Endodermal cell (in vitro differentiated cells): Measurements from ENCODE around the gene GOLPH3. TPM values are rescaled to one million over a fixed set of nuclear protein-coding genes. Genes with fewer than 3 reads are reported as not detected.

ENCODE experiments used
- DNase-seq: peaks from one replicate; pipeline ENCODE4 v3.0.0-alpha.2; 2017
- H3K27ac ChIP-seq: 2 replicates; pipeline ENCODE4 v1.5.1; 2013; ENCODE audit warnings: mild to moderate bottlenecking, low read depth, low read length, moderate library complexity
- H3K27me3 ChIP-seq: 2 replicates; pipeline ENCODE4 v1.6.1; 2013; ENCODE audit warnings: mild to moderate bottlenecking, low read length, moderate library complexity; ENCODE audit not compliant: insufficient read depth, control insufficient read depth, poor library complexity, severe bottlenecking
- H3K36me3 ChIP-seq: 2 replicates; pipeline ENCODE4 v1.7.0; 2013; ENCODE audit warnings: mild to moderate bottlenecking, low read length, moderate library complexity; ENCODE audit not compliant: control insufficient read depth, insufficient read depth
- H3K4me1 ChIP-seq: one replicate; pipeline ENCODE4 v1.7.0; 2013; ENCODE audit warnings: low read length; ENCODE audit not compliant: control insufficient read depth, insufficient read depth
- H3K4me3 ChIP-seq: 2 replicates; pipeline ENCODE4 v1.5.1; 2013; ENCODE audit warnings: mild to moderate bottlenecking, low read length, moderate library complexity
- H3K9ac ChIP-seq: 2 replicates; pipeline ENCODE4 v1.6.1; 2013; ENCODE audit warnings: mild to moderate bottlenecking, low read length, moderate library complexity; ENCODE audit not compliant: poor library complexity, severe bottlenecking; ENCODE audit errors: extremely low read depth
- H3K9me3 ChIP-seq: 2 replicates; pipeline ENCODE4 v1.6.1; 2013; ENCODE audit warnings: mild to moderate bottlenecking, low read length, moderate library complexity; ENCODE audit not compliant: control insufficient read depth
- H3K27ac Mint-ChIP-seq: 2 replicates; pipeline ENCODE4 v1.8.0; 2020; ENCODE audit warnings: mixed read lengths
- H3K27me3 Mint-ChIP-seq: 2 replicates; pipeline ENCODE4 v1.8.0; 2021; ENCODE audit warnings: mild to moderate bottlenecking, mixed read lengths; ENCODE audit not compliant: insufficient read depth
- H3K36me3 Mint-ChIP-seq: 2 replicates; pipeline ENCODE4 v1.8.0; 2020; ENCODE audit warnings: low read depth, mixed read lengths
- H3K4me1 Mint-ChIP-seq: 2 replicates; pipeline ENCODE4 v1.8.0; 2020; ENCODE audit warnings: mixed read lengths
- H3K4me3 Mint-ChIP-seq: 2 replicates; pipeline ENCODE4 v1.8.0; 2020; ENCODE audit warnings: mild to moderate bottlenecking, moderate library complexity, mixed read lengths
- H3K9me3 Mint-ChIP-seq: 2 replicates; pipeline ENCODE4 v1.8.0; 2020; ENCODE audit warnings: mild to moderate bottlenecking, mixed read lengths
- WGBS, 2 experiments: methylation state at CpG; one replicate each; pipeline versions ENCODE4 v1.1.5 to v1.1.7; 2013; ENCODE audit warnings: missing lambda C conversion rate in 2 of 2, mixed read lengths in 1 of 2; ENCODE audit not compliant: insufficient coverage in 1 of 2, insufficient read length in 1 of 2; 5-methylcytosine and 5-hydroxymethylcytosine counted together
- total RNA-seq, 2 donors: library from RNA; stranded (reverse); fragmentation: NEBNext Ultra II Directional in 1 of 2; extraction: Animal tissue kit (Norgen Biotek cat#: 25700) in 1 of 2; gene quantifications; 2 replicates in 1 of 2; 3 replicates in 1 of 2; pipeline ENCODE4 v1.2.1, GENCODE V29; 2021
- TF ChIP-seq, protein P1 (sequence below): fragments of 200-600 bp; sonication (generic); conservative IDR thresholded peaks from 2 replicates; pipeline ENCODE4 v1.5.0; 2021; ENCODE audit warnings: antibody characterized with exemption, mild to moderate bottlenecking

Gene GOLPH3
- total RNA-seq, 2 donors from 2014 or later, result 89.4 to 90.7 TPM

GRCh38 chr5:32187675-32188074, 13.6 kb upstream of the GOLPH3 start:
- Mint-ChIP-seq H3K27me3 (no peaks in the 10 kb centered on the region), H3K9me3 (peaks cover 17% of the 10 kb centered on the region), H3K4me1 (no peaks in the 10 kb centered on the region), H3K36me3 (no peaks in the 10 kb centered on the region), H3K27ac (no peak overlapping the region), H3K4me3 (no peak overlapping the region)
- no peak overlapping the region for H3K27ac ChIP-seq
- H3K9ac ChIP-seq, result no peak overlapping the region
- TF ChIP-seq, protein P1, sequence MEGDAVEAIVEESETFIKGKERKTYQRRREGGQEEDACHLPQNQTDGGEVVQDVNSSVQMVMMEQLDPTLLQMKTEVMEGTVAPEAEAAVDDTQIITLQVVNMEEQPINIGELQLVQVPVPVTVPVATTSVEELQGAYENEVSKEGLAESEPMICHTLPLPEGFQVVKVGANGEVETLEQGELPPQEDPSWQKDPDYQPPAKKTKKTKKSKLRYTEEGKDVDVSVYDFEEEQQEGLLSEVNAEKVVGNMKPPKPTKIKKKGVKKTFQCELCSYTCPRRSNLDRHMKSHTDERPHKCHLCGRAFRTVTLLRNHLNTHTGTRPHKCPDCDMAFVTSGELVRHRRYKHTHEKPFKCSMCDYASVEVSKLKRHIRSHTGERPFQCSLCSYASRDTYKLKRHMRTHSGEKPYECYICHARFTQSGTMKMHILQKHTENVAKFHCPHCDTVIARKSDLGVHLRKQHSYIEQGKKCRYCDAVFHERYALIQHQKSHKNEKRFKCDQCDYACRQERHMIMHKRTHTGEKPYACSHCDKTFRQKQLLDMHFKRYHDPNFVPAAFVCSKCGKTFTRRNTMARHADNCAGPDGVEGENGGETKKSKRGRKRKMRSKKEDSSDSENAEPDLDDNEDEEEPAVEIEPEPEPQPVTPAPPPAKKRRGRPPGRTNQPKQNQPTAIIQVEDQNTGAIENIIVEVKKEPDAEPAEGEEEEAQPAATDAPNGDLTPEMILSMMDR, result no peak
- no peaks in the 10 kb centered on the region for H3K36me3 ChIP-seq
- H3K9me3 ChIP-seq, result peaks cover 9% of the 10 kb centered on the region
- no peaks in the 10 kb centered on the region for H3K27me3 ChIP-seq
- no peak for DNase-seq
- no peaks in the 10 kb centered on the region for H3K4me1 ChIP-seq
- H3K4me3 ChIP-seq, result no peak overlapping the region

- H3K9me3 Mint-ChIP-seq, result peaks cover 12% of the 10 kb centered on the region
- Histone ChIP-seq H3K9ac (no peak overlapping the region), H3K4me3 (no peak overlapping the region), H3K27me3 (no peaks in the 10 kb centered on the region), H3K9me3 (peaks cover 4% of the 10 kb centered on the region), H3K4me1 (no peaks in the 10 kb centered on the region), H3K27ac (no peak overlapping the region), H3K36me3 (no peaks in the 10 kb centered on the region)
- H3K27ac Mint-ChIP-seq, result no peak overlapping the region
- H3K4me1 Mint-ChIP-seq, result no peaks in the 10 kb centered on the region
- no peak overlapping the region for H3K4me3 Mint-ChIP-seq
- TF ChIP-seq, protein P1, result no peak
- peaks cover 3% of the 10 kb centered on the region for H3K27me3 Mint-ChIP-seq
- no peaks in the 10 kb centered on the region for H3K36me3 Mint-ChIP-seq
- 79 to 85% methylated on average over 3 to 5 of the region's 5 CpGs for WGBS, 2 experiments
- DNase-seq, result no peak
Observed at GRCh38 chr5:32182463-32183063, 8.4 kb upstream of the GOLPH3 start.

GRCh38 chr5:32173267-32174010, 680 bp downstream of the GOLPH3 start:
- Mint-ChIP-seq H3K36me3 (peaks cover 33% of the 10 kb centered on the region), H3K4me3 (peak overlapping the region; percentile 91), H3K27me3 (no peaks in the 10 kb centered on the region), H3K9me3 (no peaks in the 10 kb centered on the region), H3K4me1 (peaks cover 15% of the 10 kb centered on the region), H3K27ac (peak overlapping the region; percentile 95)
- Histone ChIP-seq H3K27ac (peak overlapping the region; percentile 99), H3K4me1 (peaks cover 4% of the 10 kb centered on the region), H3K27me3 (no peaks in the 10 kb centered on the region), H3K36me3 (peaks cover 35% of the 10 kb centered on the region), H3K9me3 (no peaks in the 10 kb centered on the region), H3K4me3 (peak overlapping the region; percentile 94), H3K9ac (peak overlapping the region; percentile 96)
- 0 to 1% methylated on average over 25 to 74 of the region's 74 CpGs for WGBS, 2 experiments
- TF ChIP-seq, protein P1, result no peak
- DNase-seq, result peak; percentile 88
